ENCODE measurements around the gene GPR179. TPM values are rescaled to one million over a fixed set of nuclear protein-coding genes. Genes with fewer than 3 reads are reported as not detected.

Gene GPR179
- polyA plus RNA-seq, 1 donor (not counting 4 experiments of a cell fraction or from before 2014, with no cell fraction given) = 0.01 TPM

- Histone ChIP-seq H3K27me3 (ENCODE audit: control insufficient read depth, extremely low read depth, insufficient read depth, low read length) (no peaks in the 10 kb centered on the region), H3K9me3 (ENCODE audit: control insufficient read depth, low read depth, low read length) (no peaks in the 10 kb centered on the region), H3K79me2 (ENCODE audit: control insufficient read depth, insufficient read depth, low read length) (no peaks in the 10 kb centered on the region), H2AFZ (ENCODE audit: control insufficient read depth, low read length) (peak overlapping the region; percentile 1), H3K36me3 (ENCODE audit: control insufficient read depth in 2 of 2, extremely low read depth in 1 of 2, insufficient read depth in 2 of 2, low read length in 2 of 2) (peaks cover 9 to 12% of the 10 kb centered on the region in 2 experiments), H4K20me1 (ENCODE audit: control insufficient read depth, extremely low read depth, insufficient read depth, low read length) (no peaks in the 10 kb centered on the region), H3K27ac (ENCODE audit: control insufficient read depth, insufficient read depth, low read length) (no peak overlapping the region), H3K9ac (ENCODE audit: control insufficient read depth, extremely low read depth, insufficient read depth, low read length) (no peak overlapping the region), H3K4me3 (ENCODE audit: control insufficient read depth in 2 of 3, extremely low read depth in 1 of 3, insufficient read depth in 2 of 3, low read depth in 1 of 3, low read length in 3 of 3) (no peak overlapping the region), H3K4me2 (ENCODE audit: control insufficient read depth, extremely low read depth, insufficient read depth, low read depth, low read length) (no peak overlapping the region), H3K4me1 (ENCODE audit: control insufficient read depth, extremely low read depth, insufficient read depth, low read length) (peaks cover 19% of the 10 kb centered on the region), H3K9me1 (ENCODE audit: control insufficient read depth, extremely low read depth, insufficient read depth, low read length) (no peaks in the 10 kb centered on the region)
- dilution Hi-C loops (cut with MboI; ENCODE audit: extremely low pct_ligation_motif_present, low sequenced_read_pairs) = no loop called here
- FAIRE-seq (no peak), DNase-seq (ENCODE audit: low read depth, low spot score) (no peak)
- TF ChIP-seq, protein P1, sequence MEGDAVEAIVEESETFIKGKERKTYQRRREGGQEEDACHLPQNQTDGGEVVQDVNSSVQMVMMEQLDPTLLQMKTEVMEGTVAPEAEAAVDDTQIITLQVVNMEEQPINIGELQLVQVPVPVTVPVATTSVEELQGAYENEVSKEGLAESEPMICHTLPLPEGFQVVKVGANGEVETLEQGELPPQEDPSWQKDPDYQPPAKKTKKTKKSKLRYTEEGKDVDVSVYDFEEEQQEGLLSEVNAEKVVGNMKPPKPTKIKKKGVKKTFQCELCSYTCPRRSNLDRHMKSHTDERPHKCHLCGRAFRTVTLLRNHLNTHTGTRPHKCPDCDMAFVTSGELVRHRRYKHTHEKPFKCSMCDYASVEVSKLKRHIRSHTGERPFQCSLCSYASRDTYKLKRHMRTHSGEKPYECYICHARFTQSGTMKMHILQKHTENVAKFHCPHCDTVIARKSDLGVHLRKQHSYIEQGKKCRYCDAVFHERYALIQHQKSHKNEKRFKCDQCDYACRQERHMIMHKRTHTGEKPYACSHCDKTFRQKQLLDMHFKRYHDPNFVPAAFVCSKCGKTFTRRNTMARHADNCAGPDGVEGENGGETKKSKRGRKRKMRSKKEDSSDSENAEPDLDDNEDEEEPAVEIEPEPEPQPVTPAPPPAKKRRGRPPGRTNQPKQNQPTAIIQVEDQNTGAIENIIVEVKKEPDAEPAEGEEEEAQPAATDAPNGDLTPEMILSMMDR (optimal IDR thresholded peaks at IDR 0.05 in 1 of 3, IDR thresholded peaks at IDR 0.05 in 1 of 3, conservative IDR thresholded peaks at IDR 0.05 in 1 of 3; ENCODE audit: extremely low read depth in 1 of 3, insufficient read depth in 2 of 3, low read length in 3 of 3) = peak in 1 of 3 experiments; percentile 9
- no peak for TF ChIP-seq EZH2 (IDR thresholded peaks at IDR 0.05; ENCODE audit: low read length)
Measured at GRCh38 chr17:38320482-38320881, 23.3 kb downstream of the GPR179 start.

- Histone ChIP-seq H3K9me3 (ENCODE audit: control insufficient read depth, low read depth, low read length) (no peaks in the 10 kb centered on the region), H4K20me1 (ENCODE audit: control insufficient read depth, extremely low read depth, insufficient read depth, low read length) (no peaks in the 10 kb centered on the region), H3K27ac (ENCODE audit: control insufficient read depth, insufficient read depth, low read length) (no peak overlapping the region), H3K4me3 (ENCODE audit: control insufficient read depth in 2 of 3, extremely low read depth in 1 of 3, insufficient read depth in 2 of 3, low read depth in 1 of 3, low read length in 3 of 3) (no peak overlapping the region), H3K4me2 (ENCODE audit: control insufficient read depth, extremely low read depth, insufficient read depth, low read depth, low read length) (peak overlapping the region; percentile 7), H3K9ac (ENCODE audit: control insufficient read depth, extremely low read depth, insufficient read depth, low read length) (no peak overlapping the region), H2AFZ (ENCODE audit: control insufficient read depth, low read length) (no peak overlapping the region), H3K79me2 (ENCODE audit: control insufficient read depth, insufficient read depth, low read length) (no peaks in the 10 kb centered on the region), H3K36me3 (ENCODE audit: control insufficient read depth in 2 of 2, extremely low read depth in 1 of 2, insufficient read depth in 2 of 2, low read length in 2 of 2) (peaks cover 2 to 5% of the 10 kb centered on the region in 2 experiments), H3K4me1 (ENCODE audit: control insufficient read depth, extremely low read depth, insufficient read depth, low read length) (peaks cover 19% of the 10 kb centered on the region), H3K9me1 (ENCODE audit: control insufficient read depth, extremely low read depth, insufficient read depth, low read length) (no peaks in the 10 kb centered on the region), H3K27me3 (ENCODE audit: control insufficient read depth, extremely low read depth, insufficient read depth, low read length) (no peaks in the 10 kb centered on the region)
- DNase-seq (ENCODE audit: low read depth, low spot score) (no peak), FAIRE-seq (no peak)
- dilution Hi-C loops (cut with MboI; ENCODE audit: extremely low pct_ligation_motif_present, low sequenced_read_pairs) = no loop called here
- no peak for TF ChIP-seq EZH2 (IDR thresholded peaks at IDR 0.05; ENCODE audit: low read length)
- TF ChIP-seq, protein P1 (optimal IDR thresholded peaks at IDR 0.05 in 1 of 3, IDR thresholded peaks at IDR 0.05 in 1 of 3, conservative IDR thresholded peaks at IDR 0.05 in 1 of 3; ENCODE audit: extremely low read depth in 1 of 3, insufficient read depth in 2 of 3, low read length in 3 of 3) = no peak
Measured at GRCh38 chr17:38317081-38317480, 26.7 kb downstream of the GPR179 start.
